Cardiac fibroblast (primary cell): Measurements from ENCODE around the gene LIG4.
A peak's percentile ranks its signal among the peaks of the same experiment; 100 is the strongest.
"Not testable (repeated sequence)": the region's sequence is repeated elsewhere in the genome, so short reads cannot be mapped to it uniquely, and the experiment has no call there.

ENCODE experiments used
- DNase-seq, 2 donors: peaks; one replicate each; pipeline versions ENCODE4 v3.0.0 to v3.0.0-alpha.2; 2010; ENCODE audit warnings: low read depth in 2 of 2
- H3K4me3 ChIP-seq, 2 donors: replicated peaks in 1 of 2; 1 replicate in 1 of 2; 2 replicates in 1 of 2; pipeline ENCODE4 v1.5.1; 2011; ENCODE audit warnings: low read depth in 2 of 2, low read length in 2 of 2, mild to moderate bottlenecking in 2 of 2, moderate library complexity in 1 of 2
- CTCF ChIP-seq: IDR thresholded peaks from one replicate; pipeline ENCODE4 v1.5.1; 2011; ENCODE audit warnings: low read depth, mild to moderate bottlenecking, low read length, inconsistent platforms

LIG4 gene

DNA sequence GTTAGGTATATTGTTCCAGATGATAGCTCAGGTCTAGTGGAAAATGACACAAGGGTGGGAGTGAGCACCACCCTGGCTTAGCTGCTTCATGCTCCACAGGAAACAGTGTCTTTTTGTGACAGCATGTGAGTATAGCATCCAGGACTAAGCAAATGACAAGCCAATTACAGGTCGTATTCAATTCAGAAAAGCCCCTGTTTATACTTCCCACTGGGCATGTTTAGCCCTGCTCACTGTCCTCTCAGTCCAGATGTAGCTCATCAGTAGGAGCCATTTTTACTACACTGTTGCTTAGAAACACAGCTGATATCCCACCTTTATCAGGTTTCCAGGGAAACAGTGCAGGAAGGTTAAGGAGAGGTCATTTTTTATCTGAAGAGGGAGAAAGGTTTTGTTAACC lies 10.8 kb upstream of the LIG4 start:
- no peak for TF ChIP-seq CTCF
- no peak overlapping the region for H3K4me3 ChIP-seq
- DNase-seq, result peak in 1 of 2 donors; percentile 3

- DNase-seq, result no peak
- TF ChIP-seq CTCF, result no peak
- H3K4me3 ChIP-seq, result no peak overlapping the region
Measured at GRCh38 chr13:108225440-108225839, 10.1 kb upstream of the LIG4 start.

DNA sequence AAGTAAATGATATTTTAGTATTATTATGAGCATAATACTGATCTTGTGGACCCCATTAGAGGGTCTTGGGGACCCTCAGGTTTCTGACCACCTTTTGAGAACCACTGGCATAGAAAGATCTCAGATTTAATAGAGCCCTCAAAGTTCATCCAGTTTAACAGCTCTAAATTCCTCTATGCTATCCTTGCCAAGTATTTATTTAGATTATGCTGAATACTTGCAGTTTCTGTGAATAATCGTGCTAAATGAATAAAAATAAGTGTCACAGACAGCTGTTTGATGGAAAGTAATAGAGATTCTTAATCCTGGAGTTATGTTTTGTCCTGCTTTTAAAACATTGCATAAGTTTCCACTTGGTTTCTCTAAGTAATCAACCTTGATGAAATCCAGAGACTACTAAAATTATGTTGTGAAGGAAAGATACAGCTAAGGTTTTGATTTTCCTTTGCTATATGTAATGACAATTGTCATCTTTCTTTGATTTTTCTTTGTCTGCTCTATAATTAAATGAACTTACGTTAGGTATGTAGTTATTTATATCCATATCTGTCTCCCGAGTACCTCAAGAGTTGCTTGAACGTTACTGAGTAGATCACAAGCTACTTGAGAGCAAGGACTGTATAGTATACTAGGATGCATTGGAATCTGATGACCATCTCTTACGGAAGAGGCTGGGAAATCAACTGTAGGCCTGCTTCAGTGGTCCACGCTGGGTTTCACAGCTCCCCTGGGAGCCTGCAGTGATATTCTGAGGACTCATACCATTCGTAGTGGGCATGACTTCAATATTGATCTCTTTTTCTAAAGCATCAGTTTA lies 8.6 kb upstream of the LIG4 start:
- no peak for DNase-seq
- no peak overlapping the region for H3K4me3 ChIP-seq
- TF ChIP-seq CTCF, result no peak

- no peak overlapping the region for H3K4me3 ChIP-seq
- no peak for TF ChIP-seq CTCF
- DNase-seq, result no peak
Measured at GRCh38 chr13:108220041-108220440, 4.7 kb upstream of the LIG4 start.

- peak within 1 kb of the TSS; percentile 70 to 86 for H3K4me3 ChIP-seq
- TF ChIP-seq CTCF, result no peak
- peak; percentile 93 to 94 for DNase-seq
Measured at GRCh38 chr13:108218044-108218974, 3.0 kb upstream of the LIG4 start, which contains the start of gene ABHD13. ABHD13 (plus strand) TSS chr13:108218392; CDS start chr13:108229219, 10,827 bp downstream.

GRCh38 chr13:108217307-108218043 lies 2.1 kb upstream of the LIG4 start:
- not testable (repeated sequence) for DNase-seq
- peak overlapping the region; percentile 70 to 86 for H3K4me3 ChIP-seq
